ENCODE measurements around the gene RBM4B. TPM values are rescaled to one million over a fixed set of nuclear protein-coding genes. Genes with fewer than 3 reads are reported as not detected.
A peak's percentile ranks its signal among the peaks of the same experiment; 100 is the strongest.

RBM4B gene
- total RNA-seq, 4 donors from 2014 or later, result 10.3 to 13.2 (median 12.2) TPM

- no peak for TF ChIP-seq POLR2A (IDR thresholded peaks at IDR 0.05; ENCODE audit: low read depth)
- no peak for TF ChIP-seq POLR2AphosphoS5 (IDR thresholded peaks at IDR 0.05)
- no peak for TF ChIP-seq CTCF (IDR thresholded peaks at IDR 0.05)
- TF ChIP-seq EP300 (IDR thresholded peaks at IDR 0.05), result no peak
- intact Hi-C loops (cut with DNase I), result no loop called here
- peaks cover 54 to 97% (median 74%) of the 10 kb centered on the region in 4 donors for H3K4me1 ChIP-seq
Measured at GRCh38 chr11:66624450-66624849, 53.2 kb downstream of the RBM4B start.

GRCh38 chr11:66619080-66619554 lies 58.6 kb downstream of the RBM4B start:
- peak; percentile 57 to 85 for TF ChIP-seq POLR2AphosphoS5 (IDR thresholded peaks at IDR 0.05)
- no peak for TF ChIP-seq EP300 (IDR thresholded peaks at IDR 0.05)
- Histone ChIP-seq H3K27me3 (no peaks in the 10 kb centered on the region), H3K36me3 (peaks cover under 1 to 22% (median 9%) of the 10 kb centered on the region in 4 donors), H3K27ac (replicated peaks in 1 of 4) (peak overlapping the region; percentile 92 to 99 (median 99)), H3K4me1 (peaks cover 63 to 79% (median 74%) of the 10 kb centered on the region in 4 donors), H3K9me3 (no peaks in the 10 kb centered on the region), H3K4me3 (peak overlapping the region; percentile 71 to 98 (median 80))
- 12% methylated on average over 4 of the region's 4 CpGs for WGBS
- intact Hi-C loops (cut with DNase I), result no loop called here
- DNase-seq (ENCODE audit: extremely low spot score), result no peak

More at GRCh38 chr11:66624450-66624849, 53.2 kb downstream of the RBM4B start:
- Histone ChIP-seq H3K27me3 (no peaks in the 10 kb centered on the region), H3K36me3 (peaks cover 37 to 75% (median 60%) of the 10 kb centered on the region in 4 donors), H3K9me3 (no peaks in the 10 kb centered on the region), H3K4me3 (no peak overlapping the region), H3K27ac (replicated peaks in 1 of 4) (peak overlapping the region; percentile 92 to 99 (median 99))
- WGBS, result 83% methylated on average over 16 of the region's 16 CpGs
- no peak for DNase-seq (ENCODE audit: extremely low spot score)

GRCh38 chr11:66617155-66617834 lies 60.4 kb downstream of the RBM4B start:
- peak; percentile 95 for DNase-seq (ENCODE audit: extremely low spot score)
- Histone ChIP-seq H3K9me3 (no peaks in the 10 kb centered on the region), H3K36me3 (peaks cover 0 to 9% (median 3%) of the 10 kb centered on the region in 4 donors), H3K4me3 (peak overlapping the region; percentile 71 to 98 (median 80)), H3K27ac (replicated peaks in 1 of 4) (peak overlapping the region; percentile 92 to 99 (median 99)), H3K27me3 (no peaks in the 10 kb centered on the region), H3K4me1 (peaks cover 45 to 60% (median 56%) of the 10 kb centered on the region in 4 donors)
- WGBS, result under 1% methylated on average over 11 of the region's 38 CpGs
- intact Hi-C loops (cut with DNase I), result no loop called here
- no peak for TF ChIP-seq CTCF (IDR thresholded peaks at IDR 0.05)
- TF ChIP-seq EP300 (IDR thresholded peaks at IDR 0.05), result no peak
- TF ChIP-seq POLR2A (IDR thresholded peaks at IDR 0.05; ENCODE audit: low read depth), result no peak
- TF ChIP-seq POLR2AphosphoS5 (IDR thresholded peaks at IDR 0.05), result no peak

GRCh38 chr11:66616379-66617154 lies 61.1 kb downstream of the RBM4B start, which contains the start of gene RBM14:
RBM14 (plus strand) TSS chr11:66616630; CDS start chr11:66616721, 91 bp downstream.
- intact Hi-C loops (cut with DNase I), result no loop called here
- H3K36me3 ChIP-seq, result peaks cover 0 to 4% (median 1%) of the 10 kb centered on the region in 4 donors
- peak within 1 kb of the TSS; percentile 92 to 99 (median 99) for H3K27ac ChIP-seq (replicated peaks in 1 of 4)
- no peaks in the 10 kb centered on the region for H3K27me3 ChIP-seq
- peaks cover 38 to 53% (median 49%) of the 10 kb centered on the region in 4 donors for H3K4me1 ChIP-seq
- peak within 1 kb of the TSS; percentile 71 to 98 (median 80) for H3K4me3 ChIP-seq
- peak; percentile 100 for DNase-seq (ENCODE audit: extremely low spot score)
- WGBS, result 2% methylated on average over 18 of the region's 90 CpGs
- no peaks in the 10 kb centered on the region for H3K9me3 ChIP-seq
- TF ChIP-seq CTCF (IDR thresholded peaks at IDR 0.05) (no peak), EP300 (IDR thresholded peaks at IDR 0.05) (no peak), POLR2A (IDR thresholded peaks at IDR 0.05; ENCODE audit: low read depth) (peak; percentile 99), POLR2AphosphoS5 (IDR thresholded peaks at IDR 0.05) (peak; percentile 99 to 100)

Small RNA genes lying within 50 kb of the gene (small RNA-seq; reads per million reads assigned to genes)
- 0 reads per million in 3 donors for gene RN7SL12P
- 0 reads per million in 3 donors for gene RNU4-39P

Other genes starting within 250 kb of the RBM4B start
- 10 to 100 TPM; 46.1 to 51.5 (median 48.7) TPM for gene MRPL11, start 239.0 kb downstream of the RBM4B start, total RNA-seq
- 10 to 100 TPM; 28.7 to 50.4 (median 37.7) TPM for gene PELI3, start 211.0 kb downstream of the RBM4B start, total RNA-seq
- gene DPP3, start 197.5 kb downstream of the RBM4B start, total RNA-seq, result 10 to 100 TPM; 17.8 to 33.3 (median 20.2) TPM
- gene BBS1, start 167.3 kb downstream of the RBM4B start, total RNA-seq, result 10 to 100 TPM; 68.1 to 78.5 (median 73.1) TPM
- gene ZDHHC24, start 131.8 kb downstream of the RBM4B start, total RNA-seq, result 10 to 100 TPM in 2 of 4 donors, 1 to 10 TPM in 2; 7.6 to 16.2 (median 12.2) TPM
- gene ACTN3, start 131.0 kb downstream of the RBM4B start, total RNA-seq, result not detected
- 100 to 1,000 TPM in 2 of 4 donors, 10 to 100 TPM in 2; 73.1 to 112 (median 96.6) TPM for gene CTSF, start 109.3 kb downstream of the RBM4B start, total RNA-seq
- gene CCDC87, start 84.8 kb downstream of the RBM4B start, total RNA-seq, result under 1 TPM; 0.17 to 0.83 (median 0.46) TPM
- gene CCS, start 84.7 kb downstream of the RBM4B start, total RNA-seq, result 10 to 100 TPM; 27.8 to 50.7 (median 34.8) TPM
- gene RBM14, start 61.3 kb downstream of the RBM4B start, total RNA-seq, result 10 to 100 TPM; 30.5 to 41.7 (median 34.9) TPM
- gene RBM4, start 39.2 kb downstream of the RBM4B start, total RNA-seq, result 100 to 1,000 TPM in 1 of 4 donors, 10 to 100 TPM in 3; 82.2 to 101 (median 90.2) TPM
- 10 to 100 TPM in 2 of 4 donors, 1 to 10 TPM in 2; 3.3 to 12.5 (median 10.0) TPM for gene SPTBN2, start 51.3 kb upstream of the RBM4B start, total RNA-seq
- 10 to 100 TPM in 3 of 4 donors, 1 to 10 TPM in 1; 8.7 to 18.2 (median 13.0) TPM for gene RCE1, start 165.6 kb upstream of the RBM4B start, total RNA-seq
- gene LRFN4, start 179.2 kb upstream of the RBM4B start, total RNA-seq, result 10 to 100 TPM in 2 of 4 donors, 1 to 10 TPM in 2; 8.7 to 21.9 (median 13.1) TPM